ENCODE data around the gene SLC25A22.

GRCh38 chr11:747158-748006, 50.7 kb downstream of the SLC25A22 start, which contains the start of gene TALDO1:
- no peak for TF ChIP-seq EZH2 (IDR thresholded peaks at IDR 0.05; ENCODE audit: low read length)
- peak in 2 of 3 experiments; percentile 19 to 32 for TF ChIP-seq CTCF (optimal IDR thresholded peaks at IDR 0.05 in 1 of 3, IDR thresholded peaks at IDR 0.05 in 1 of 3, conservative IDR thresholded peaks at IDR 0.05 in 1 of 3; ENCODE audit: extremely low read depth in 1 of 3, insufficient read depth in 2 of 3, low read length in 3 of 3)
